ENCODE data around the gene ZNF608. TPM values are rescaled to one million over a fixed set of nuclear protein-coding genes. Genes with fewer than 3 reads are reported as not detected.

ZNF608 gene
- total RNA-seq, result 15.4 TPM

- H3K4me1 ChIP-seq, result peaks cover 3 to 5% of the 10 kb centered on the region in 2 donors
- intact Hi-C loops (cut with DNase I), result loop anchor here (2.0 to 10.0 kb wide), 5 partner anchors 49 to 741 kb away; no protein-coding TSS in a partner anchor
- H3K4me3 ChIP-seq, result peak within 1 kb of the TSS; percentile 55 to 70
- TF ChIP-seq CTCF (IDR thresholded peaks at IDR 0.05), result no peak
- H3K27me3 ChIP-seq, result no peaks in the 10 kb centered on the region
- no peaks in the 10 kb centered on the region for H3K9me3 ChIP-seq
- no peaks in the 10 kb centered on the region for H3K36me3 ChIP-seq
- peak within 1 kb of the TSS; percentile 84 to 93 for H3K27ac ChIP-seq
- peak in 1 of 2 donors; percentile 67 for DNase-seq (ENCODE audit: low spot score in 2 of 2)
Measured at GRCh38 chr5:124745928-124746915, at the start of gene ZNF608. ZNF608 (minus strand) TSS chr5:124746639; CDS start chr5:124744989, 1,650 bp downstream.

- TF ChIP-seq CTCF (IDR thresholded peaks at IDR 0.05), result no peak
- no peak overlapping the region for H3K4me3 ChIP-seq
- intact Hi-C loops (cut with DNase I), result no loop called here
- H3K27ac ChIP-seq, result no peak overlapping the region
- no peaks in the 10 kb centered on the region for H3K27me3 ChIP-seq
- DNase-seq (ENCODE audit: low spot score in 2 of 2), result no peak
- no peaks in the 10 kb centered on the region for H3K36me3 ChIP-seq
- no peaks in the 10 kb centered on the region for H3K9me3 ChIP-seq
- H3K4me1 ChIP-seq, result no peaks in the 10 kb centered on the region
Measured at GRCh38 chr5:124795829-124796228, 49.4 kb upstream of the ZNF608 start.

- TF ChIP-seq CTCF (IDR thresholded peaks at IDR 0.05), result no peak
- Histone ChIP-seq H3K4me1 (no peaks in the 10 kb centered on the region), H3K27ac (no peak overlapping the region), H3K27me3 (no peaks in the 10 kb centered on the region), H3K36me3 (no peaks in the 10 kb centered on the region), H3K4me3 (no peak overlapping the region), H3K9me3 (no peaks in the 10 kb centered on the region)
- intact Hi-C loops (cut with DNase I), result no loop called here
- no peak for DNase-seq (ENCODE audit: low spot score in 2 of 2)
Measured at GRCh38 chr5:124790895-124791732, 44.7 kb upstream of the ZNF608 start.

GRCh38 chr5:124790301-124790894 is 44.0 kb upstream of the ZNF608 start:
- Histone ChIP-seq H3K9me3 (no peaks in the 10 kb centered on the region), H3K4me3 (no peak overlapping the region), H3K27ac (no peak overlapping the region), H3K36me3 (no peaks in the 10 kb centered on the region), H3K27me3 (no peaks in the 10 kb centered on the region), H3K4me1 (no peaks in the 10 kb centered on the region)
- intact Hi-C loops (cut with DNase I), result no loop called here
- DNase-seq (ENCODE audit: low spot score in 2 of 2), result no peak
- TF ChIP-seq CTCF (IDR thresholded peaks at IDR 0.05), result no peak

GRCh38 chr5:124789104-124789605 is 42.7 kb upstream of the ZNF608 start:
- H3K27me3 ChIP-seq, result no peaks in the 10 kb centered on the region
- H3K4me1 ChIP-seq, result no peaks in the 10 kb centered on the region
- DNase-seq (ENCODE audit: low spot score in 2 of 2), result no peak
- intact Hi-C loops (cut with DNase I), result no loop called here
- H3K4me3 ChIP-seq, result no peak overlapping the region
- H3K36me3 ChIP-seq, result no peaks in the 10 kb centered on the region
- no peak for TF ChIP-seq CTCF (IDR thresholded peaks at IDR 0.05)
- H3K27ac ChIP-seq, result no peak overlapping the region
- no peaks in the 10 kb centered on the region for H3K9me3 ChIP-seq
